GM18499 (cell line): Measurements from ENCODE around the gene SLC25A40.
"Not testable (repeated sequence)": the region's sequence is repeated elsewhere in the genome, so short reads cannot be mapped to it uniquely, and the experiment has no call there.

ENCODE experiments used
- ATAC-seq: cut with Tn5 transposase; IDR thresholded peaks from one replicate; pipeline ENCODE4 v1.9.1; 2021; ENCODE audit warnings: moderate number of reproducible peaks; ENCODE audit not compliant: insufficient read depth, unreplicated experiment

The SLC25A40 gene

DNA sequence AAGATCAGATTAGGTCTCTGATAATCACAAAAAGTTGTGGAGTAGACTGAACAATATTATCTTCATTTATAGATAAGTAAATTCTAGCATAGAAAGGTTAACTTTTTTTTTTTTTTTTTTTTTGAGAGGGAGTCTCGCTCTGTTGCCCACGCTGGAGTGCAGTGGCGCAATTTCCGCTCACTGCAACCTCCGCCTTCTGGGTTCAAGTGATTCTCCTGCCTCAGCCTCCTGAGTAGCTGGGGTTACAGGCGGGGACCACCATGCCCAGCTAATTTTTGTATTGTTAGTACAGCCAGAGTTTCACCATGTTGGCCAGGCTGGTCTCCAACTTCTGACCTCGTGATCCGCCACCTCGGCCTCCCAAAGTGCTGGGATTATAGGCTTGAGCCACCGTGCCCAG, 2.8 kb downstream of the SLC25A40 start:
- ATAC-seq: not testable (repeated sequence)

DNA sequence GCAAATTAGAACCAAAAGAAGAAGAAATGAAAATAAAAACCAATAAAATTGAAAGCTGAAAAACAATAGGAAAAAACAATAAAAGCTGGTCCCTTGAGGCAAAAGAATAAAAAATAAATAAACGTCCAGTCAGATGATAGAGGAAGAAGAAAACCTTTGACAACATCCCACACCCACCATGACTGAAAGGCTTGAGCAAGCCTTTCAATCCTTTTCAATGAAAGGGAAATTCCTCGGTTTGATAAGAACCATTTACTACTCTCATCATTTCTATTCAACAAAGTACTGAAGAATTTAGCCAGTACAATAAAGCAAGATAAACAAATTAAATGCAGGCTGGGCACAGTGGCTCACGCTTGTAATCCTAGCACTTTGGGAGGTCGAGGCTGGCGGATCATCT, 3.8 kb downstream of the SLC25A40 start:
- ATAC-seq: no peak

DNA sequence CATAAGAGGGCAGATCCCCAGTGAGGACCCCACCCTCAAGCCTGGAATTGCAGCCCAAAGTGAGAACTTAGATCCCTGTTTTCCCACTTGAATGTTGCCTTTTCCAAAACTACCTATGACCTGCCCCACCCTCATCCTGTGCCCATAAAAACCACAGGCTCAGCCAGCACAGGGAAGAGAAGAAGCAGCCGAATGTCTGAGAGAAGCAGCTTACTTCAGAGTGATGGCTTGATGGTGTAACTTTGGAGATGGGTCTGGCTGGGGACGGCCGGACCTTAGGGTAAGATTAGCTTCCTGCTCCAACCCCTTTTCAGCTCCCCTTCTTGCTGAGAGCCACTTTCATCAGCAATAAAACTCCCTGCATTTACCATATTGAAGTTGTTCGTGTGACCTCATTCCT, 5.7 kb downstream of the SLC25A40 start:
- ATAC-seq: no peak

DNA sequence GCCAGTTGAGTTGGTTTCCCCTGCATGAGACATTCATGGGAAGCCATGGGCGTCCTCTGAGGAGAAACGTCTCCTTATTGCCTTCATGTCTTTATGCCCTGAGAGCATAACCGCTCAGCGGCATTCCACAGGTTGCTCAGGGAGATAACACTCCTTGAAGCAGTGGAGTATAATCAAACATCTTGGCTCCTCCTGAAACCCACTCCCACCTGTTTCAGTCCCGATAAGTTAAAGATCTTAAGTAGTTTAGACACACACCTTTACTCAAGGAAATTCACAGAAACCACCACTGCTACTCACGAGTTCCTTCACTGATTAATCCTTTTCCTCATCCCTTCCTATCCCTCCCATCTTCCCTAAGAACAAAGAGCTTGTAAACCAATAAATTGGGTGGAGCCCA, 9.6 kb downstream of the SLC25A40 start:
- ATAC-seq: not testable (repeated sequence)

DNA sequence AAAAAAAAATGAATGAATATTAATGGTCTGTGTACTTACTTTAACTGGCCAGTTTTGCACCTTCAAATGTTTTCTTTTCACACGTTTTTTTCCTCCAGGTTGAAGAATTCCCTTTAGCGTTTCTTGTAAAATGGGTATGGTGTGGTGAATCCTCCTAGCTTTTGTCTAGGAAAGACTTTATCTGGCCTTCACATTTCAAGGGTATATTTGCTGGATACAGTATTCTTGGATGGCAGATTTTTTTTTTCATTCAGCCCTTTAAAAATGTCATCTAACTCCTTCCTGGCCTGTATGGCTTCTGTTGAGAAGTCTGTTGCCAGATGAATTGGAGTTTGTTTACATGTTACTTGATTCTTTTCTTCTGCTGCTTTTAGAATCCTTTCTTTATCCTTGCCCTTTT, 10.1 kb downstream of the SLC25A40 start:
- ATAC-seq: no peak

DNA sequence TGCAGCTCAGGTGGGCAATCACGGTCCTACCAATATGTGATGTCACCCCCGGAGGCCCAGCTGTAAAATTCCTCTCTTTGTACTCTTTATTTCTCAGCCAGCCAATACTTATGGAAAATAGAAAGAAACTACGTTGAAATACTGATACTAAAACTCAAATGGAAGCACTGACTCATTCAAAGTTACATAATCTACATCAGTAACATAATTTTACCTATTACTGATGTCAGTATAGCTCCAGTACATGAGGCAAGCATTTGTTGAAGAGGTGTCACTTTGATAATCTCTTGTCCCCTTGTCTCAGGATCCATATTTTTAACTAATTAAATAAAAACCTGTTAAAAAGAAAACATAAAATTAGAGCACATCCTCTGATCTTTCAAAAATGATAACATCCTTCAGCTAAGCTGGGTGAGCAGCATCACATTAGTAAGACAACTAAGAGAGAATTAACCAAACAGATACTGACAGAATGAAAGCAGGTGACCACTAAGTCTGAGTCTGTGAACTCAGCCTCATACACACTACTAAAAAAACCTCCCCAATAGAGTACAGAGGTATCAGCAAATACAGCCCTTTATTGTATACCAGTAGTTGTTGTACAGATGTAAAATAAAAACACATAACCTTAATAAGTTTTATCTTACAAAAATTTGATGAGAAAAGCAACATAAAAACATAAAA, 17.6 kb downstream of the SLC25A40 start:
- no peak for ATAC-seq

DNA sequence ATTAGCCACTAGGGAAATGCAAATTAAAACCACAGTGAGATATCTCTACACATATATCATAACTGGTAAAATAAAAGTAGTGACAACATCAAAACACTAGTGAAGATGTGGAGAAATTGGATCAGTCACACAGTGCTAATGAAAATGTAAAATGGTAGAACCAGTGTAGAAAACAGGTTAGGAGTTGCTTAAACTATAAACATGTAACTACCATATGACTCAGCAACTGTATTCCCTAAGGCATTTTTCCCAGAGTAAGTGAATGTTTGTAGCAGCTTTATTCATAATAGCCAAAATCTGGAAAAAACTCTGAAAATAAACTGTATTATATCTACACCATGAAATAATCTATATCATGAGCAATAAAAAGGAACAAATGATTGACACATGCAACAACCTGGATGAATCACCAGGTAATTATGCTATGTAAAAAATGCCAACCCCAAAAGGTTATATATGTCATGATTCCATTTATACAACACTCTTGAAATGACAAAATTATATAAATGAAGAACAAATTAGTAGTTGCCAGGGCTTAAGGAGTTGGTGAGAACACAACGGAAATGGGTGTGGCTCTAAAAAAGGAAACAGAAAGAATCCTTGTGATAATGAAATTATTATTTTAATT, 22.8 kb downstream of the SLC25A40 start:
- ATAC-seq: no peak

DNA sequence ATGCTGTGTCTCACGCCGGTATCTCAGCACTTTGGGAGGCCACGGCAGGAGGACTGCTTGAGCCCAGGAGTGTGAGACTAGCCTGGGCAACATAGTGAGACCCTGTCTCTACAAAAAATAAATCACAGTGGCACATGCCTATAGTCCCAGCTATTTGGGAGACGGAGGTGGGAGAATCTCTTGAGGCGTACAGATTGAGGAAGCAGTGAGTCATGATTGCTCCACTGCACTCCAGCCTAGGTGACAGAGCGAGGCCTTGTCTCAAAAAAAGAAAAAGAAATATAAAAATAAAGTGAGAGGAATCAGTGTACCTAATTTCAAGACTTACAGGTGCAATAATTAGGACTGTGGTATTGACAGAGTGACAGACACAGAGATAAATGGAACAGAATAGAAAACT, 23.9 kb downstream of the SLC25A40 start:
- ATAC-seq: no peak

DNA sequence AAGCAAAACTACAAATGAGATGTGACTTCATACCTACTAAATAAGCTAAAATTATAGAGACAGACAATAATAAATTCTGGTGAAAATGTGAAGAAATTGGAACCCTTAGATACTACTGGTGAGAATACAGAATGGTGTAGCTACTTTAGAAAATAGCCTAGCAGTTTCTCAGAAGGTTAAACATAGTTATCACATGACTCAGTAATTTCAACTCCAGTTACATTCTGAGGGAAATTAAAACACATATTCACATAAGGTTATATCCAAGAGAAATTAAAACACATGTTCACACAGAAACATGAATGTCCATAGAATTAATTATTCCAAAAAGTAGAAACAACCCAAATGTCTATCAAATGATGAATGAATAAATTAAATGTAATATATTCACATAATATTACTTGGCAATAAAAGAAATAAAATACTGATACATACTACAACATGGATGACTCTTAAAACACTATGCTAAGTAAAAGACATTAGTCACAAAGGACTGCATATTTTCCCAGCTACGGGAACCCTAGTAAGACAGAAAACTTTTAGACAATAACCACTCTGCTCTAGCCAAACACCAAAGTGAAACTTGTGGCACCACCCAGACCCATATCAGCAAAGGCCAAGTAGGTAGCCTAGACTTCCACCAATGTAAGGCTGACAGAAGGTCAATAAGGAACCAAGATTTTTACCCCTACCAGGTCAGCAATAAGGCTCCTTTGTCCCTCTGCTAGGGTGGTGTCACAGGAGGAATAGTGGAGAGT, 25.1 kb downstream of the SLC25A40 start:
- ATAC-seq: no peak

DNA sequence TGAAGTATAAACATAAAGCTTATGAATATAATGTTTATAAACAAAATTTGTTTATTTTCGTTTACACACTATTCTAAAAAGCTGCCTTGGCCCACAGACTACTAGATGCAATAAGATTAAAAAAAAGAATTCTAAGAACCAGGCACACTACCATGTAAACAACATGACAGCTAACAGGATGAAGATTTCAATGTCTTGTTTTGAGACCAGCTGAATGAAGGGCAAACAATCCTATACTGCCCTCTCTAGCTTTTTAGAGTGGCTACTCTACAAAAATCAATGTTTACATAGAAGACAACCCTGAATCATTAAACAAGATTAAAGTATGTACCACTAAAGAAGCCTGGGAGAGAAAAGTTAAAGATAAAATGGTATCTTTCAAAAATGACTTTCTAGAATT, 38.6 kb downstream of the SLC25A40 start:
- ATAC-seq: no peak

DNA sequence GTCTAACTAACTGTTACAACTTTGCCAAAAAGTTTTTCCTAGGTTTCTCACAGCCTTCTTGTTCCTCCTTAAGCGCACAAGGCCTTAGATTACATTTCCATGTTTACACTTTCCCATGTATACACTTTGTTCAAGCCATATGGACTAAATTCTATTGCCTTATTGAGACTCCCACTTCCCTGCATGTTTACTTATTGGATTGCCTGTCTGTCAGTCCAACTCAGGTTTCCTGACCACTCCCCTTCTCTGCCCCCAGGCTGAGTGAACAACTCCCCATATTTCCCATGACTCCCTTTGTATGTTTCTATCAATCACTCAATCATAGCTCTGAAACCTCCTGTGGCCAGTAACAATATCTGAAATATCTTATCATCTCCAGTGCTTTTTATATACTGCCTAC, 43.0 kb downstream of the SLC25A40 start:
- no peak for ATAC-seq

DNA sequence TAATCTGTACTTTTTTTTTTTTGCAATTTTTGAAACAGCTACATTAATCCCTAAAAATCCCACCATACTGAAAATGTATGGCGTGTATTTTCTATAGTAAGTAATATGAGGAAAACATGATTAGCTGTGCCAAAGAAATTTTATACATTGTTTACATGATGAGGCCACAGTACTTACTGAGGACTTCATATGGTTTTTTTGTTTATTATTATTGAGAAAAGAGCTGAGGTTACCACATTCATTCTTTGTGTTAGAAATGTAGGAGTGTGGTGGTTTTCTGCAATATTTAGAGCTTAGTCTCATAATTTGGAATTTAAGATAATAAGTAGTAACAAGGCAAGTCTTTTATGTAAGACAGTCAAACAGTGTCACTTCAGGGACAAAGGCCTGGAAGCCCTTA, 45.1 kb downstream of the SLC25A40 start:
- no peak for ATAC-seq

DNA sequence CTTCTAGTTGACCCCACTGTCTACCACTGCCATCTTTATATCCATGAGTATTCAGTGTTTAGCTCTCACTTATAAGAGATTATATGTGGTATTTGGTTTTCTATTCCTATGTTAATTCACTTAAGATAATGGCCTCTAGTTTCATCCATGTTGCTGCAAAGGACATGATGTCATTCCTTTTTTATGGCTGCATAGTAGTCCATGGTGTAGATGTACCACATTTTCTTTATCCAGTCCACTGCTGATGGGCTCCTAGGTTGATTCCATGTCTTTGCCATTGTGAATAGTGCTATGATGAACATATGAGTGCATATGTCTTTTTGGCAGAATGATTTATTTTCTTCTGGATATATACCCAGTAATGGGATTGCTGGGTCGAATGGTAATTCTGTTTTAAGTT, 47.8 kb downstream of the SLC25A40 start:
- ATAC-seq: not testable (repeated sequence)

DNA sequence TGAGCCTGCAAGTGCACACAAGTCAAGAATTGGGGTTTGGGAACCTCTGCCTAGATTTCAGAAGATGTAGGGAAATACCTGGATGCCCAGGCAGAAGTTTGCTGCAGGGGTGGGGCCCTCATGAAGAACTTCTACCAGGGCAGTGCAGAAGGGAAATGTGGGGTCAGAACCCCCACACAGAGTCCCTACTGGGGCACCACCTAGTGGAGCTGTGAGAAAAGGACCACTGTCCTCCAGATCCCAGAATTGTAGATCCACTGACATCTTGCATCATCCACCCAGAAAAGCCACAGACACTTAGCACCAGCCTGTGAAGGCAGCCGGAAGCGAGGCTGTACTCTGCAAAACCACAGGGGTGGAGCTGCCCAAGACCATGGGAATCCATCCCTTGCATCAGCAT, 50.8 kb downstream of the SLC25A40 start:
- ATAC-seq: not testable (repeated sequence)

DNA sequence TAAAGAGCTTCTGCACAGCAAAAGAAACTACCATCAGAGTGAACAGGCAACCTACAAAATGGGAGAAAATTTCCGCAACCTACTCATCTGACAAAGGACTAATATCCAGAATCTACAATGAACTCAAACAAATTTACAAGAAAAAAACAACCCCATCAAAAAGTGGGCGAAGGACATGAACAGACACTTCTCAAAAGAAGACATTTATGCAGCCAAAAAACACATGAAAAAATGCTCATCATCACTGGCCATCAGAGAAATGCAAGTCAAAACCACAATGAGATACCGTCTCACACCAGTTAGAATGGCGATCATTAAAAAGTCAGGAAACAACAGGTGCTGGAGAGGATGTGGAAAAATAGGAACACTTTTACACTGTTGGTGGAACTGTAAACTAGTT, 54.1 kb downstream of the SLC25A40 start:
- not testable (repeated sequence) for ATAC-seq

DNA sequence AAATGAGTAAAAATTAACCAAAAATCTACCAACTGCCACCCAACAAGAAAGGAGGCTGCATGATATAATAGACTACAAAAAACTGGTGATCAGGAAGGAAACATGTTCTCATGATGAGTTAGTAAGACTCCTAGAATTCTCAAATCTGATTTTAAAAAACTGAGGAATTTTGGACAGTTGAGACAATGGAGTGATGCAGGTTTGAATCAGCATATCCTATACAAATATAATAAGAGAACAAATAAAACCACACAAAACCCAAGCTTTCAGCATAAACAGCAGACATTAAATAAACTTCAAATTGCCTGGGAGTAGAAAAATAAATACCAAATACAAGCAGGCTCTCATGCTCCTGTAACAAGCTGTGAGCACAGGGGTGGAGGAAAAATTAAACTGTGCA, 57.8 kb downstream of the SLC25A40 start:
- ATAC-seq: no peak

DNA sequence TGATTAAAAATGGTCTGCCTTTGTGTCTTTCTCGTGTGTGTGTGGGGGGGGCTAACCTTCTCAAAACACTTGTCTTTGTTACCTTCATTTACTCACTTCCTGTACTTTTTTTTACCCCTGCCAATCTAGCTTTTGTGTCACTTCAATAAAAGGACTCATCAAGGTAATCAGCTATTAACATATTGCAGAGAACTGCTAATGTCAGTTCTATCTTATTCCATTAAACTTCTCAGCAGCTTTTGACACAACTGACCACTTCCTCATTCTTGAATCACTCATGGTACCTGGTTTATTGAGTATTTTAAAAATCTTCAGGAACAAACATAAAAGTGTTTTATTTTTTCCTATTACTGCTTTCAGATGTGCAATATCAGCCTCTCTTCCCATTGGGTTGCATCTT, 59.8 kb downstream of the SLC25A40 start:
- no peak for ATAC-seq

DNA sequence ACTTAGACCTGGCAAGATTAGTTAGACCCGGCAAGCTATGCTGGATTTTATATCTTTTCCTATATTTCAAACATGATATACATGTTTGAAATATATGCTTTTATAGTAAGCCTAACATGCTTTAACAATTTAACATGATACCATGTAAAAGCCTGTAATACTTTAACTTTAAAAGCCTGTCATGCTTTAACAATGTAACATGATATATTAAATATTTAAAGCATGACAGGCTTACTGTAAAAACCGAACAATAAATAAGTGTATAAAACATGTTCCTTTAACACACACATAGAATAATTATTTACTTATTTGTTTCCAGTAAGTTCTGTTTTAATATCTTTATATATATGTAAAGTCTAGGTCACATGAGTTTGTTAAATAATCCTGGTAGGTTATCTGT, 65.4 kb downstream of the SLC25A40 start:
- no peak for ATAC-seq

DNA sequence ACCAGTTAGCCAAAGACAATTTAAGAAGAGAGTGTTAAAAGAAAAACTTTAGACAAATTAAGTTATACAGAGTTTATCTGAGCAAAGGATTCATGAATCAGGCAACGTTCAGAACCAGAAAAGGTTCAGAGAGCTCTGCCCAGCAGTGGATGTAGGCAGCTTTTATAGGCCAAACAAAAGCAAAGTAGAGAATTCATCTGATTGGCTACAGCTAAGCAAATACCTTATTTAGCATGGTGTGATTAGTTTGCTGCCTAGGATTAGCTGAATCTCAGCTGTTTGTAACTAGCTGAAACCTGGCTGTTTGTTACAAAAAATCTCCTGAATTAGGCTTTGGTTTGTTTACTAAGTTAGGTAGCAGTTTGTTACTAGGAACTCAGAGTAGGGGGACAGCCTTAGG, 66.0 kb downstream of the SLC25A40 start:
- ATAC-seq: no peak

DNA sequence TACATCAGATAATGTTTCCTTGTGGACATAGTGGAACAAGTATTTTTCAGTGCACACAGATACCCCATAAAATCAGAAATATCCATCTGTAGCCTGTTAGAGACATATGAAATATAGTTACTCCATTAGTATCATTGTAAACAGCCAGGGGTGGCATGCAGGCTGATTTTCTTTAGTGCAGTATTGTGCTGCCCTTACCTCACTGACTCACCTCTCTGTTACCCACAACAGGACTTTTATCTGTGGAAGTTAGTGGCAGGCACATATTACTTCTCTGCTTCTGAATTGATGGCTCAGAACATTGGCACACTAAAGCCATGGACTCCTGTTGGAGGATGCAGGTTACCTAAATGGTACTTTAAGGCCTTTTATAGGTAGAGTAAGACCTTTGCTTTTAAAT, 70.0 kb downstream of the SLC25A40 start:
- no peak for ATAC-seq

DNA sequence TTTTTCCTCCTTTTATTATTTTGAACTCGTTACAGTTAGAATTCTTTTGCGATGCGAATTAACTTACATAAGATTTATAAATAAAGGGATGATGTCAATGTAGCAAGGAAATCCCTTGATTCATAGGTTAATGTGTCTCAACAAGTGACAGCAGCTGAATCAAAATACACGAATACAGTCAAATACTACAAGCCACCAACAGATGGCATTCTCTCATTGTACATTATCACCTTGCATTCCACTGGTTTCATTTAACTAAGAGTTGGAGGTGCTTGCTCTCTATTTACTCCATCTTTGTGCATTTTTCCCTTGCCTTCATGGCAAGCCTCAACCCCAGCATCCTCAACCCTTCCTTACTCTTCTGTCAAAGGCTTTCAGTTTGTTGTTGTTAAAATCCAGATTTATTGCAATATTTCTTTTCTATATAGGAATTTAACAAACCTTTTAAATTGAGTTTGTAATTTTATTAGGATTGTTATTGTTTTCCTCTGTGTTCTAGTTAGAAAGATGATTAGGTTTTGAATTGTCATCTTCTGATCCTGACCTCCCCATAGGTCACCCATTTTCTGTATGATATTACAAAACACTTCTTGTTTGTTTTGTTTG, 78.3 kb downstream of the SLC25A40 start:
- ATAC-seq: peak; percentile 95
